Uterus (tissue), 4 donors: Measurements from ENCODE around the gene NEUROD4. TPM values are rescaled to one million over a fixed set of nuclear protein-coding genes. Genes with fewer than 3 reads are reported as not detected.

Source experiments
- DNase-seq, 2 donors: peaks; one replicate each; pipeline ENCODE4 v3.0.0-alpha.2; 2019 to 2020
- H3K27ac ChIP-seq, 2 donors: fragments of 200-600 bp; sonication (generic); 1 replicate in 1 of 2; 2 replicates in 1 of 2; pipeline ENCODE4 v1.5.1; 2016 to 2018
- H3K27me3 ChIP-seq, 2 donors: fragments of 200-600 bp; sonication (generic); one replicate each; pipeline ENCODE4 v1.5.1; 2018 to 2019; ENCODE audit warnings: control low read depth in 1 of 2
- H3K36me3 ChIP-seq, 2 donors: fragments of 200-600 bp; sonication (generic); one replicate each; pipeline ENCODE4 v1.5.1; 2019; ENCODE audit warnings: control low read depth in 1 of 2
- H3K4me1 ChIP-seq, 2 donors: fragments of 200-600 bp; sonication (generic); one replicate each; pipeline ENCODE4 v1.5.1; 2018 to 2019; ENCODE audit warnings: control low read depth in 1 of 2
- H3K4me3 ChIP-seq, 2 donors: fragments of 200-600 bp; sonication (generic); 1 replicate in 1 of 2; 2 replicates in 1 of 2; pipeline ENCODE4 v1.5.1; 2018 to 2019; ENCODE audit warnings: mild to moderate bottlenecking in 1 of 2
- H3K9me3 ChIP-seq, 2 donors: fragments of 200-600 bp; sonication (generic); one replicate each; pipeline ENCODE4 v1.5.1; 2019; ENCODE audit warnings: control low read depth in 1 of 2
- POLR2A ChIP-seq, 2 donors: fragments of 450-650 bp; IDR thresholded peaks; one replicate each; pipeline ENCODE4 v1.6.1; 2016; ENCODE audit warnings: antibody characterized with exemption in 2 of 2, mild to moderate bottlenecking in 1 of 2, moderate library complexity in 1 of 2
- intact Hi-C: fragments of 100-400 bp; cut with DNase I; formaldehyde crosslinking; loops from one replicate; pipeline ENCODE4 v1.15.1; 2023; ENCODE audit warnings: low total_unique reads
- total RNA-seq, 4 donors: library from RNA; depleted of rRNA in 3 of 4; stranded (reverse); fragments of >200 nt in 3 of 4; gene quantifications; one replicate each; pipeline versions ENCODE4 v1.1.0 to v1.2.4, GENCODE V29; 2014 to 2023
- TF ChIP-seq, protein P1 (sequence below), 4 experiments: fragments of 200-600 bp in 2 of 4; fragments of 450-650 bp in 2 of 4; sonication (generic) in 2 of 4; IDR thresholded peaks; one replicate each; pipeline ENCODE4 v1.5.1; 2016 to 2019; ENCODE audit warnings: antibody characterized with exemption in 4 of 4, mild to moderate bottlenecking in 2 of 4, moderate library complexity in 1 of 4
- donor health status: DM: yes; HTN: yes; CAD: no.

The NEUROD4 gene
- total RNA-seq, 4 donors from 2014 or later: not detected

DNA sequence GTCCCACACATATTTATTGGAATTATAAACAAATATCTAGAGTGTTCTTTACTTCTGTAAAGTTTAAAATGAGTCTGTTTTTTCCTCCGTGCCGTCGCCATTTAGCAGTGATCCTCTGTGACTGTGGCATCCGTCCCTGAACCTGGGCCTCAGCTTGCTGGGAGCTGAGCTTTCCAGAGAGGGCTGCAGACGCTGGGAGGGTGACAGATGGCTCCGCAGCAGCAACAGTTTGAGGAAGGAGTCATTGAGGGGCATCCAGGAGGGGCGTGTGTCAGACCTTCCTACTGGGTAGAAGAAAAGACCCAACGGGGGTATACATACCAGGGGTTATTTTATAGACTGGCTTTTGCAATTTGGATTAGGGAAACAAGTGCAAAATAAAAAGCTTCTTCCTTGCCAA is 47.9 kb downstream of the NEUROD4 start:
- Histone ChIP-seq H3K27me3 (no peaks in the 10 kb centered on the region), H3K36me3 (no peaks in the 10 kb centered on the region), H3K9me3 (no peaks in the 10 kb centered on the region), H3K4me1 (no peaks in the 10 kb centered on the region), H3K27ac (no peak overlapping the region), H3K4me3 (no peak overlapping the region)
- intact Hi-C loops: no loop called here
- DNase-seq: no peak
- TF ChIP-seq POLR2A (IDR thresholded peaks at IDR 0.05): no peak
- TF ChIP-seq, protein P1, sequence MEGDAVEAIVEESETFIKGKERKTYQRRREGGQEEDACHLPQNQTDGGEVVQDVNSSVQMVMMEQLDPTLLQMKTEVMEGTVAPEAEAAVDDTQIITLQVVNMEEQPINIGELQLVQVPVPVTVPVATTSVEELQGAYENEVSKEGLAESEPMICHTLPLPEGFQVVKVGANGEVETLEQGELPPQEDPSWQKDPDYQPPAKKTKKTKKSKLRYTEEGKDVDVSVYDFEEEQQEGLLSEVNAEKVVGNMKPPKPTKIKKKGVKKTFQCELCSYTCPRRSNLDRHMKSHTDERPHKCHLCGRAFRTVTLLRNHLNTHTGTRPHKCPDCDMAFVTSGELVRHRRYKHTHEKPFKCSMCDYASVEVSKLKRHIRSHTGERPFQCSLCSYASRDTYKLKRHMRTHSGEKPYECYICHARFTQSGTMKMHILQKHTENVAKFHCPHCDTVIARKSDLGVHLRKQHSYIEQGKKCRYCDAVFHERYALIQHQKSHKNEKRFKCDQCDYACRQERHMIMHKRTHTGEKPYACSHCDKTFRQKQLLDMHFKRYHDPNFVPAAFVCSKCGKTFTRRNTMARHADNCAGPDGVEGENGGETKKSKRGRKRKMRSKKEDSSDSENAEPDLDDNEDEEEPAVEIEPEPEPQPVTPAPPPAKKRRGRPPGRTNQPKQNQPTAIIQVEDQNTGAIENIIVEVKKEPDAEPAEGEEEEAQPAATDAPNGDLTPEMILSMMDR (IDR thresholded peaks at IDR 0.05): no peak

DNA sequence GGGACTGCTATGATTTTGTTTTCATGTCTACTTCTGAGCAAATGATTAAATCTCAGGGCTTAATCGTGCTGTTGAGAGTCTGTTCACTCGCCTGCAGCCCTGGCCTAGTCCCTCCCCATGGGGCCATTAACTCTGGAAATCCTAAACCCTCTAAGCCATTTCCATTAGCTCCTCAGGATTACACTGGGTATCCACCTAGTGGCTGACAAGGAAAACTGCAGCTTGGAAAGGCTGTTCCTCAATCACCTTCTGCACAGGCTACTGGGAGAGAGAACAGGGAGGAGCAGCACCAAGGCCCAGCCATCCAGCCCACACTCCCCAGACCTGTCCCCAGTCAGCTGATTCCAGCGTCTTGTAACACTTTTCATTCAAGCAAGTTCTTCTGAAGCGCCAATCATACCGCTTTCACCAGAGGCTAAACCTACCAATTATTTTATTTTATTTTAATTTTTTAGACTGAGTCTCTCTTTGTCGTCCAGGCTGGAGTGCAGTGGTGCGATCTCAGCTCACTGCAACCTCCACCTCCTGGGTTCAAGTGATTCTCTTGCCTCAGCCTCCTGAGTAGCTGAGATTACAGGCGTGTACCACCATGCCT is 48.7 kb downstream of the NEUROD4 start:
- TF ChIP-seq, protein P1 (IDR thresholded peaks at IDR 0.05): peak; percentile 15 to 31 (median 18)
- TF ChIP-seq POLR2A (IDR thresholded peaks at IDR 0.05): no peak
- Histone ChIP-seq H3K4me3 (no peak overlapping the region), H3K27me3 (no peaks in the 10 kb centered on the region), H3K27ac (no peak overlapping the region), H3K36me3 (no peaks in the 10 kb centered on the region), H3K9me3 (no peaks in the 10 kb centered on the region), H3K4me1 (no peaks in the 10 kb centered on the region)
- intact Hi-C loops: no loop called here
- no peak for DNase-seq

DNA sequence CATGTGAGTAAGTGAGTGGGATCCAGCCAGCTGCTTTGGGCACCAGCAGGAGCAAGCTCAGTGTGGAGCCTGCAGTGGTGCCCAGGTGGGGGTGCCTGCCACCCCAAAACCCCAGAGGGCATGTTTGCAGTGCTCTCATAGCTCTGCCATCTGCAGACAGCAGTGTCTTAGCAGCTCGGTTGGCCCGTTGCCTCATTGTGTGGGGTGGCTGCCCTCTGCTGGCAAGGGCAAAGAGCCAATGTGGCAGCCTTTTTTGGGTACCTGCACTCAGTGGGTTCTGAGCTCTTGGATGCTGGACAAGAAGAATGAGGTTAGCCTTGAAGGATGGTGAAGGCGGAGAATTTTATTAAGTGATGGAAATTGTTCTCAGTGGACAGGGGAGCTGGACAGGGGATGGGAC is 52.3 kb downstream of the NEUROD4 start:
- H3K9me3 ChIP-seq: no peaks in the 10 kb centered on the region
- no peak overlapping the region for H3K27ac ChIP-seq
- H3K4me3 ChIP-seq: no peak overlapping the region
- H3K4me1 ChIP-seq: no peaks in the 10 kb centered on the region
- H3K36me3 ChIP-seq: no peaks in the 10 kb centered on the region
- H3K27me3 ChIP-seq: no peaks in the 10 kb centered on the region
- intact Hi-C loops: loop anchor here (10.0 kb wide), 1 partner anchor 77 kb away; no protein-coding TSS in a partner anchor
- DNase-seq: no peak
- TF ChIP-seq POLR2A (IDR thresholded peaks at IDR 0.05): no peak
- TF ChIP-seq, protein P1 (IDR thresholded peaks at IDR 0.05): no peak

DNA sequence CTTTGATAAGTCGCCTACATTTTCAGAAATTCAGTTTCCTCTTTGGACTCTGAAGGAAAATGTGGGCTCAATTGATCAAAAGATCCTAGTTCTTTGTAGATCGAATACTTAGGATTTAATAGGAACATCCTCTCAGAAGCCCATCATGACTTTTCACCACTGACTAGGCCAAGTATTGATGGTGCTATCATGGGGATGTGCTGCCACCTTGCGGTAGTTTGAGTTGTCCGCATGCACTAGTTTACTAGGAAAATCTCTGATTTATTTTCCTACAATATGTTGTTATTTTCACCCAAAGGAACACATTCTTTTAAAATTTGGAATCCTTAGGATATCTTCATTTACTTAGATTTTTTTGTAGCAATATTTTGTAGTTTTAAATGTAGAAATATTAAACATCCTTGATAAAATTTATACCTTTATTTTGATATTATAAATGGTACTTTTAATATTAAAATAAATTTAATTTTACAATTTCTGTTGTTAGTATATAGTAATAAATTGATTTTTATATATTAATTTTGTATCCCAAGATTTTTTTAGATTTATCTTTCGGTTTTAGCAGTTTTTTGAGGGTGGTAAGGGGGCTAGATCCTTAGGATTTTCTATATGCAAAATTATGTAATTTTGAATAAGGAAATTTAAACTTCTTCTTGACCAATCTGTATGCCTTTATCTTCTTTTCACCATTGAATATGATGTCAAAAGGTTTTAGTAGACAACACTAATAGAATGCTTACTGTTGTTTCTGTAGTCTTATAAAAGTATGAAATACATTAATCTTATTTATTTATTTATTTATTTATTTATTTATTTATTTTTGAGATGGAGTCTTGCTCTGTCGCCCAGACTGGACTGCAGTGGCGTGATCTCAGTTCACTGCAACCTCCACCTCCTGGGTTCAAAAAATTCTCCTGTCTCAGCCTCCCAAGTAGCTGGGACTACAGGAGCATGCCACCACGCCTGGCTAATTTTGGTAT is 53.6 kb downstream of the NEUROD4 start:
- peak; percentile 46 to 50 for DNase-seq
- Histone ChIP-seq H3K4me3 (no peak overlapping the region), H3K27ac (no peak overlapping the region), H3K9me3 (no peaks in the 10 kb centered on the region), H3K4me1 (no peaks in the 10 kb centered on the region), H3K27me3 (no peaks in the 10 kb centered on the region), H3K36me3 (no peaks in the 10 kb centered on the region)
- intact Hi-C loops: loop anchor here (10.0 kb wide), 1 partner anchor 79 kb away; no protein-coding TSS in a partner anchor
- no peak for TF ChIP-seq POLR2A (IDR thresholded peaks at IDR 0.05)
- TF ChIP-seq, protein P1 (IDR thresholded peaks at IDR 0.05): peak; percentile 56 to 78 (median 62)

DNA sequence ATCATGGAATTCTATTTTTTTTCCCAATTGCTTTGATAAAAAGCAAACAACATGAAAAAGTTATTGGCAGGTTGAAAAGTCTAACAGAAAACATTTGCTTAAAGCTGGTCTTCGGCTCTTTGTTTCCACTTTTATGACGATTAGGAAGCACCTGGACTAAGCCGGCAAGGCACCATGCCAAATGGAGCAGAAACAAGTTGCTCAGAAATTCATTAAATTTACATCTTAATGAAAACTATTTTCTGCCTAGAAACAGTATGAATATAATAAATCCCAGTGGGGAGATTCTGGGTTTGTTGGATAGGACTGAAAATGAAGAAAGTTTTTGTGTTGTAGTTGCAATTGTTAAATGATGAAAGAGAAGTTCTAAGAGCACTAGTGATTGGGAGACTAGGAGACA is 55.0 kb downstream of the NEUROD4 start:
- intact Hi-C loops: loop anchor here (10.0 kb wide), 1 partner anchor 80 kb away; no protein-coding TSS in a partner anchor
- Histone ChIP-seq H3K9me3 (no peaks in the 10 kb centered on the region), H3K4me1 (no peaks in the 10 kb centered on the region), H3K27me3 (no peaks in the 10 kb centered on the region), H3K27ac (no peak overlapping the region), H3K4me3 (no peak overlapping the region), H3K36me3 (no peaks in the 10 kb centered on the region)
- DNase-seq: no peak
- no peak for TF ChIP-seq POLR2A (IDR thresholded peaks at IDR 0.05)
- TF ChIP-seq, protein P1 (IDR thresholded peaks at IDR 0.05): no peak
